HEK293T (cell line): ENCODE data around the gene ZNF655.

Experiments
- ARNT ChIP-seq: fragments of 450-650 bp; IDR thresholded peaks from 2 replicates; pipeline ENCODE4 v1.6.1; 2017; ENCODE audit warnings: mild to moderate bottlenecking
- FOXM1 ChIP-seq: fragments of 450-650 bp; IDR thresholded peaks from 2 replicates; pipeline ENCODE4 v1.6.1; 2017; ENCODE audit warnings: mild to moderate bottlenecking, borderline replicate concordance
- L3MBTL2 ChIP-seq: fragments of 450-650 bp; conservative IDR thresholded peaks from 2 replicates; pipeline ENCODE4 v1.6.1; 2016; ENCODE audit warnings: mild to moderate bottlenecking

- TF ChIP-seq ARNT = no peak
- no peak for TF ChIP-seq L3MBTL2
- TF ChIP-seq FOXM1 = no peak
These were observed 62.8 kb downstream of the ZNF655 start for GRCh38 chr7:99621271-99621670.
